GM12892 (cell line): ENCODE results near the gene STRBP.
A peak's percentile ranks its signal among the peaks of the same experiment; 100 is the strongest.

Experiments used
- POLR2A ChIP-seq: IDR thresholded peaks from 2 replicates; pipeline ENCODE4 v1.6.1; 2011; ENCODE audit warnings: low read depth, low read length, control low read depth
- TAF1 ChIP-seq: IDR thresholded peaks from 2 replicates; pipeline ENCODE4 v1.6.1; 2011; ENCODE audit warnings: low read depth, mild to moderate bottlenecking, control low read depth, low read length, borderline replicate concordance

DNA sequence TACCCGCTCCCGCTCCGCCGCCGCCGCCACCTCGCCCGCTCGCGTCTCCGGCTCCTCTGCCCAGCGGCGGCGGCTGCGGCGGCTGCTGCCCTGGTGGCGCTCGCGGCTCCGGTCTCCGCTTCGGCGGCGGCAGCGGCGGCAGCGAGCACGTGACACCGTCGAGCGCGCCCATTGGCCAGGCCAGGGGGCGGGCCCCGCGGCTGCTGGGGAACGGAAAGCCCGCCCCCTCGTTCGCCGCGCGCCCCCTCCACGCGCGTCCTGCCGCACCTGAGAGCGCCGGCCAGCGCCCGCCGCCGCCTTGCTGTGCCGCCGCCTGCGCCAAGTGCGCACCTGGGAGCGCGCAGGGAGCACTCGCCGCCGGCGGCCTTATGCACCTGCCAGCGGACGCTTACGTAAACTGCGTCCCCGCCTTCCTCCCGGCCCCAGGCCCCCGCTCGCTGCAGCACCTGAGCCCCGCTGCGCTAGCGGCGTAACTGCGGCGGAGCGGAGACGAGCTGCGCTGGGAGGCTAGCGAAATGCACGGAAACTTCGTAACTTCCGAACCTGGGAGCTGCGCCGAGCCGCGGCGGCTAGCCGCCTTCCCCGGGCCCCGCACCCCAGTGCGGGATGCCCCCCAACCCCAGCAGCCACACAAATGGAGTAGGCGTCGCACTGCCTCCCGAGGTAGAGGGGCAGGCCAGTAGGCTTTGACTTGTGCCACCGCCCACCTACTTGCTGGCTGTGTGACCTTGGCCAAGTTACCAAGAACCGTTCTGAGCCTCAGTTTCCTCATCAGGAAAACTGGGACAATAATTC lies at the start of gene STRBP:
- TF ChIP-seq POLR2A, result peak; percentile 56; the same call in 1 of the 2 replicates
- TF ChIP-seq TAF1, result no peak
